ENCODE measurements around the gene POLR2H. TPM values are rescaled to one million over a fixed set of nuclear protein-coding genes. Genes with fewer than 3 reads are reported as not detected.
A peak's percentile ranks its signal among the peaks of the same experiment; 100 is the strongest.

The POLR2H gene
- total RNA-seq, 1 donor: 70.1 TPM

DNA sequence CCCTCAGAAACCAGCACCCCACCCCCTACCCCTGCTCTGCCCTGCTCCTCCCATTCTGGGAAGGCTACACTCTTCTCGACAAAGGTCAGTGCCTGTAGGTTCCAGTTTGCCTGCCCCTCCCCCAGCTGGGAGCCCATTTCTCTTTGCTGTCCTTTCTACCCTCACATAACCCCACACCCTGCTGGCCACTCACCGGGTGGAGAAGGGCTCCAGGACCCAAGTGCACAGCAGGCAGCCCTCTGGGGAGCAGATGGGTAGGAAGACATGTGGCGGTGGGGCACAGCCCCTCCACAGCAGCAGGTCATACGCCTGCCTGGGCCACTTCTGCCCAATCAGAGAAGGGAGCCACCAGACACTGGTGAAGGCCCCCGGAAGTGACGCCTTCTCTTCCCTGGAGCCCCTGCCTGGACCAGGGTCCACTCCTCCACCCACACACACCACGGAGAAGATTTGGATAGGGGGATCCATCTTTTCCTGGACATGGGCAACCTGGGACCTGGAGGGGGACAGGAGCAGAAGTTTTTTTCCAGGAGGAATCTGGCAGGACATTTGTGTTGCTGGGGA is 16.5 kb downstream of the POLR2H start, which contains the start of gene THPO:
Gene THPO (minus strand): TSS at position 326 of the 564 bp plus-strand sequence. CDS start 1,948 bp downstream, outside the sequence.
- DNase-seq (ENCODE audit: low read depth): no peak
- TF ChIP-seq, protein P1, sequence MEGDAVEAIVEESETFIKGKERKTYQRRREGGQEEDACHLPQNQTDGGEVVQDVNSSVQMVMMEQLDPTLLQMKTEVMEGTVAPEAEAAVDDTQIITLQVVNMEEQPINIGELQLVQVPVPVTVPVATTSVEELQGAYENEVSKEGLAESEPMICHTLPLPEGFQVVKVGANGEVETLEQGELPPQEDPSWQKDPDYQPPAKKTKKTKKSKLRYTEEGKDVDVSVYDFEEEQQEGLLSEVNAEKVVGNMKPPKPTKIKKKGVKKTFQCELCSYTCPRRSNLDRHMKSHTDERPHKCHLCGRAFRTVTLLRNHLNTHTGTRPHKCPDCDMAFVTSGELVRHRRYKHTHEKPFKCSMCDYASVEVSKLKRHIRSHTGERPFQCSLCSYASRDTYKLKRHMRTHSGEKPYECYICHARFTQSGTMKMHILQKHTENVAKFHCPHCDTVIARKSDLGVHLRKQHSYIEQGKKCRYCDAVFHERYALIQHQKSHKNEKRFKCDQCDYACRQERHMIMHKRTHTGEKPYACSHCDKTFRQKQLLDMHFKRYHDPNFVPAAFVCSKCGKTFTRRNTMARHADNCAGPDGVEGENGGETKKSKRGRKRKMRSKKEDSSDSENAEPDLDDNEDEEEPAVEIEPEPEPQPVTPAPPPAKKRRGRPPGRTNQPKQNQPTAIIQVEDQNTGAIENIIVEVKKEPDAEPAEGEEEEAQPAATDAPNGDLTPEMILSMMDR (IDR thresholded peaks at IDR 0.05; ENCODE audit: insufficient read depth, low read length): no peak
- H3K4me3 ChIP-seq (ENCODE audit: low read depth, low read length): no peak within 1 kb of the TSS

DNA sequence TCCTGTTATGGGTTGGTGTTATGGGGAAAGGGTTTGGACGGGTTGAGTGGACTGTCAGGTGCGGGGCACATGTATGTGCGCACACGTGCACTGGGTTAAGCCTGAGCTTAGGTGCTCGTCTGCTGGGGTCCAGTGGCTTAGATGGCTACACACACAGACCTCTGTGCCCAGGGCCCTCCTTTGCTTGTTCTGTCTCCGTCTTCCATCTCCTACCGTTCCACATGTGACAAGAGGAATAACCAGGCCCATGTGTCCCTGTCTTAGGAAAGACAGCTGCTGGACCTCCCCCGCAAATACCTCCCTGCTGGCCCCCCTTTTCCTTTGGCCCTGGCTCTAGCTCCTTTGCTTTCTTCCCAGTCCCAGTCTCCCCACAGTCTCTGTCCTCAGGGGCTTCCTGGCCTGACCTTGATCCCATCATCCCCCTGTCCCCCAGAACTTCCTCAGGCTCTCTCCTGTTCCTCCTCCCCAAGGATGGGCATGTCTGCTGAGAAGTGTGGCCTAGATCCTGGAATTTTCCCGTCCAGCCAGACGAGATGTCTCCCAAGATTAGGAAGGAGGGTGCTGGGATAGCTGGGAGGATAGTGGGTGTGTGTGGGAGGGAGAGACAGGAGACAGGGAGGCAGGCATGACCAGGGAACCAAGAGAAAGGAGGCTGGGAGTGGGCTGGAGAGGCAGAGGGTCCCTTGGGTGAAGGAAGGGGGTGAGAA is 17.3 kb downstream of the POLR2H start:
- H3K4me3 ChIP-seq (ENCODE audit: low read depth, low read length): no peak overlapping the region
- no peak for DNase-seq (ENCODE audit: low read depth)
- TF ChIP-seq, protein P1 (IDR thresholded peaks at IDR 0.05; ENCODE audit: insufficient read depth, low read length): no peak

DNA sequence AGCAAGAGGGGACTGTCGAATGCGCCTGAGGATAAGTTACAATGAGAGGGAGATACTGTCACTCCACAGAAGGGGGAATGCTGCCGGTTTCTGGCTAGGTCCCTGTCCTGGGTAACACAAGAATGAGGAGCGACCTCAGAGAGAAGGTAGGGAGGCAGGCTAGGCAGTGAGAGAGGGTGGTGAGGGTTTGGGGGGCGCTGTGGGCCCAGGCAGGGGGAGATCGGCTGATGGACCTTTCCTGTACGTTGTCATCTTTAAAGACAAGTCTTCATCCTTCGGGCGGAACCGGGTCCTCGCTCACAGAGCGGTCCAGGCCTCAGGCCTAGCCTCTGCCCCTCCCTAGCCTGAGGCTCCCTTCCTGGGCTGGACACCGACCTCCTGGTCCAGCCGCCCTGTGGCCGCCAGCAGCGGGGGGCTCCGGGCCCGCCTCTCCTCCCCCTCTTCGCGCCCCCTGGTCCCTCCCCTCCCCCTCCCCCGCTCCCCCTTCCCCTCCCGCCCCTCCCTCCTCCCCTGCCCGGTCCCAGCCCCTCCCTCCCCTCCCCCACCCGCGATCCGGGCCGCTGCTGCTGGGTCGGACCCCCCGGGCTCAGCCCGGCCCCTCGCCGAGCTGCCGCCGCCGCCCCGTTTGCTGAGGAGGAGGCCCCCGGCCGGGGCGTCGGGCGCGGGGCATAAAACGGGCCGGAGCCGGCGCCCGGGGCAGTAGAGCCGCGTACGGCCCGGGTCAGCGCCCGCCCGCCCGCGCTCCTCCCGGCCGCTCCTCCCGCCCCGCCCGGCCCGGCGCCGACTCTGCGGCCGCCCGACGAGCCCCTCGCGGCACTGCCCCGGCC is 18.1 kb downstream of the POLR2H start, which contains the start of gene CHRD:
Gene CHRD (plus strand): TSS at position 697 of the 827 bp plus-strand sequence. CDS start 265 bp downstream, outside the sequence.
- no peak for DNase-seq (ENCODE audit: low read depth)
- H3K4me3 ChIP-seq (ENCODE audit: low read depth, low read length): peak within 1 kb of the TSS; percentile 49
- TF ChIP-seq, protein P1 (IDR thresholded peaks at IDR 0.05; ENCODE audit: insufficient read depth, low read length): no peak

DNA sequence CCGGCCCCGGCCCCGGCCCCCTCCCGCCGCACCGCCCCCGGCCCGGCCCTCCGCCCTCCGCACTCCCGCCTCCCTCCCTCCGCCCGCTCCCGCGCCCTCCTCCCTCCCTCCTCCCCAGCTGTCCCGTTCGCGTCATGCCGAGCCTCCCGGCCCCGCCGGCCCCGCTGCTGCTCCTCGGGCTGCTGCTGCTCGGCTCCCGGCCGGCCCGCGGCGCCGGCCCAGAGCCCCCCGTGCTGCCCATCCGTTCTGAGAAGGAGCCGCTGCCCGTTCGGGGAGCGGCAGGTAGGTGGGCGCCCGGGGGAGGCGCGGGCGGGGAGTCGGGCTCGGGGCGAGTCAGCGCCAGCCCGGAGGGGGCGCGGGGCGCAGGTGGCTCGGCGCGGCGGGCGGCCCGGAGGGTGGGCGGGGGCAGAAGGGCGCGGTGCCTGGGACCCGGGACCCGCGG is 18.7 kb downstream of the POLR2H start:
- peak overlapping the region; percentile 49 for H3K4me3 ChIP-seq (ENCODE audit: low read depth, low read length)
- DNase-seq (ENCODE audit: low read depth): no peak

DNA sequence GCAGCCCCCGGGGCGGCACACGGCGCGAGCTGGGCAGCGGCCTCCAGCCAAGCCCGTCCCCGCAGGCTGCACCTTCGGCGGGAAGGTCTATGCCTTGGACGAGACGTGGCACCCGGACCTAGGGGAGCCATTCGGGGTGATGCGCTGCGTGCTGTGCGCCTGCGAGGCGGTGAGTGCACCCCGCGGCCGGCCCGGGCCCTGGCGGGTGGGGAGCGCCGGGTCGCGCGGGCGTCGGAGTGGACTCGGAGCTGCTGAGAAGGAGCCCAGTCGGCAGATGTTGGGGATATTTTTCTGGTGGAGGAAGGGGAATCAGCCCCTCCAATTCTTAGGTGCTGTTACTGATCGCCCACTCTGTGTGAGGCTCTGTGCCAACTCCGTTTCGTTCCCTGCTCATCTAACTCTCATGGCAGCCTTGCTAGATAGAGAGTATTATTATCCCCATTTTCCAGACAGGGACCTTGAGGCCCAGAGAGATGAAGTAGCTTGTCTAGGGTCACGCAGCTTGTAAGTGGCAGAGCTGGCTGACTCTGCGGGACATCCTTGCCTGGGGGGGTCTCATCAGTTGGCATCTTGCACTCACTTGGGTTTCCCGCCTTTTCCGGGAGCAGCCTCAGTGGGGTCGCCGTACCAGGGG is 19.2 kb downstream of the POLR2H start:
- peak overlapping the region; percentile 49 for H3K4me3 ChIP-seq (ENCODE audit: low read depth, low read length)
- DNase-seq (ENCODE audit: low read depth): no peak
- TF ChIP-seq, protein P1 (IDR thresholded peaks at IDR 0.05; ENCODE audit: insufficient read depth, low read length): no peak

More for the DNA sequence above, 18.7 kb downstream of the POLR2H start:
- TF ChIP-seq, protein P1 (IDR thresholded peaks at IDR 0.05; ENCODE audit: insufficient read depth, low read length): no peak

Data from fibroblast of the aortic adventitia (primary cell).